CD4-positive, alpha-beta T cell treated with Interleukin-12 subunit alpha and Interleukin-12 subunit beta, for 1 hour (primary cell): Measurements from ENCODE around the gene FOXD3.

Experiments used
- DNase-seq: peaks from one replicate; pipeline ENCODE4 v3.0.0-alpha.2; 2020

The FOXD3 gene

GRCh38 chr1:63322114-63322943 is at the start of gene FOXD3:
FOXD3 (plus strand) TSS chr1:63322567; CDS start chr1:63323059, 492 bp downstream.
- DNase-seq, result no peak

DNA sequence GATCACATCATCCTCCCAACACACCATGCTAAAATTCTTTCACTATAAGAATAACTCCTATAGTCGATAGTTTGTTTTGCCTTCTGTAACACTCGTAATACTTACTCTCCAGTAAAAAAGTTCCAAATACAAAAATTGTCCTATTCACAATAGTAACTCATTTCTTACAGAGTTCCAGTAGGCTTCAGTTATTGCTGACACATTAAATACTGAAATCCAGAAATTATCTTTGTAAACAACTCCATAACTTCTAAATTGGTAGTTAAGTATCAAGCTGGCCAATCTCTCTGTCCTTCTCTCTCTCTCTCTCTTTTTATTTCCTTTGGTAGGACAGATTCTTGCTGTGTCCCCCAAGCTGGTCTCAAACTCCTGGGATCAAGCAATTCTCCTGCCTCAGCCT is 49.6 kb upstream of the FOXD3 start:
- no peak for DNase-seq

GRCh38 chr1:63274371-63274770 is 48.0 kb upstream of the FOXD3 start:
- no peak for DNase-seq

- DNase-seq, result no peak
Observed at GRCh38 chr1:63274979-63275378, 47.4 kb upstream of the FOXD3 start.

DNA sequence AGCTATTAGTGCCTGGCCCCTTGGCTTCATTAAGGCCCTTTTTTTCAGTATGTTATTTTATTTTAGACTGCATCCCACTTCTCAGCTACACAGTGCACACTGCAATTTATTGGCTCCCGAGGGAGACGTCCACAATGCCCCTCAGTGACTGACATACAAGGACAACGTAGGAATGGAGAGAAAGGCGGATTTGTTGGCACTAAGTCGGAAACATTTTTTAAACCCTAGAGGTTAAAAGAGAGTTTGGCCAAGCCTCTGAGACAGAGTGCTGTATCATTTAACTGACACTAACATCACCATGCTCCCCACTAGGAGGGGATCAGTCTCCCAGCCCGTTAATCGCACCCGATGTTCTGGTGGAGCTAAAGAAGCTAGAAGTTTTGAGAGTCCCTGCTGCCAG is 45.7 kb upstream of the FOXD3 start:
- no peak for DNase-seq

GRCh38 chr1:63277195-63278192 is 44.9 kb upstream of the FOXD3 start:
- DNase-seq, result no peak

DNA sequence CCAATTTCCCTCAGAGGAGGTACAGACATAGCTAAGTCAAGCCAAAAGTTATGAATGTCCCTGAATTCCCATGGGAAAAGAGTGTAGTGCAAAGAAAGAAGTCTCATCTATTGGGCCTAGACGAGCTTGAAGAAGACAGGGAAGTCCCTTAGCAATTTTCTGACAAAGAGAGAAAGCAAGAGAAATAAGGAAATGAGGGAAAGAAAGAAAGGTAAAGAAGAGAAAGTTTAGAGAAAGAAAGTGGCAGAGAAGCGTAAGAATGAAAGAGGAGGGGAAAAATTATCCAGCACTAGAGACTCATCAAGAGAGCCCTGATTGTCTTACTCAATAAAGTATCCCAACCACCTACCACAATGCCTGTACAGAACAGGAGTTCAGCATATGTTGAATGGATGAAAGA is 40.6 kb upstream of the FOXD3 start:
- no peak for DNase-seq

DNA sequence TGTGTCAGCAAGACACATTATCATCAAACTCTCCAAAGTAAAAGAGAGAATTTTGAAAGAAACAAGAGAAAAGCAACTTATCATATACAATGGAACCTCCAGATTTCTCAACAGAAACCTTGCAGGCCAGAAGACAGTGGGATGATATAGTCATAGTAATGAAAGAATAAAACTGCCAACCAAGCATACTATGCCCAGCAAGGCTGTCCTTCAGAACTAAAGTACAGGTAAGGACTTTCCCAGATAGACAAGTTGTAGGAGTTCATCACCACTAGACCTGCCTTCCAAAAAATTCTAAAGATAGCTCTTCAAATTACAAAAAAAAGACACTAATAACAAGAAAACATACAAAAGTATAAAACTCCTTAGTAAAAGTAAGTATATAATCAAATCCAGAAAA is 33.2 kb upstream of the FOXD3 start:
- DNase-seq, result no peak

DNA sequence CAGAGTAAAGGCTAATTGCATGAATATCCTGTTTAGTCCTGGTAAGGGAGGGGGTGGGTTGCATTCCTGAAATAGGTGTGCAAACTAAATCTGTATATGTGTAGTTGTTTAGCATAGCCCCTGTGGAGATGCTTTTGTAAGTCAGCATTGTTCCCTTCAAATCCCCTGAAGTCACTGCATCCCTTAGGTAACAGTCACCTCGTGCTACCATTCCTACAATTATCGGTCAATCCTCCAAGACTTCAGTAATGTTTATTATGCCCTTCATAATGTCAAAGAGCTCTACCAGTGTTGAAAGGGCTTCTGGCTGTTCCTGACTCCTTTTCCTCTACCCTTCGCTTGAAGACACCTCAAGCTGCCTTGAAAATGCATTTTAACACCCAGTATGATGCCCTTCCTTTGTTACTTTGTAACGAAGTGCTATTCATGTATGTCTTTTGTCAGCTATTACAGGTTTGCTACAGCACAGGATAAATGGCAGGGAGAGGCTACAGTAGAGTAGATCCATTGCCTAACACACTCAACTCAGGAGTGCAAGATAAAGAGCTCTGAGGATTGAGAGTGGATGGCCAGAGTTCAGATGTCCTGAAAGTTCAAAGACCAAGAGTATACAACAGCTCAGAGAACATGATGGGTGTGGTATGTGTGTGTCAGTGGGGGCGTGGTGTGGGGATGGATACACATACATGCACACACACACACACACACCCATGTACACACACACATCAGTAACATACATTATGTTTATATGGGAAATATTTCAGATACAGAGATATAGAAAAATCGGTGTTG is 27.4 kb upstream of the FOXD3 start:
- DNase-seq, result no peak

DNA sequence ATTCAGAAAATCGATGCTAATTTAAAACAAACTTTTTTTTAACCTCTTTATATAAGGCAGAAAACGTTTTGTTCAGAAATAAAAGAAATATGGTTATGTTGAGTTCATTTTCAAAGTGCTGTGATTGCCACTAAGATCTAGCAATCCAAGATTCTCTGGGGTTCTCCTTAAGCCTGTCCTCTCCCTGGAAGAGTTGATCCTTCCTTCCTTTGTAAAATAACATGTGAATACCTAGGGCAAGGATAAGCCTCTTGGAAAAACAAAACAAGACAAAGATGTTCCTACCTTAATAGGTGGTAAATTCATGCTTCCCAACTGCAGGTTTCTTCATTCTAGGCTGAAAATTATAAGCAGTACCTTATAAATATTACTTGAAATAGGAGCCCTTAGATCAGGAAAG is 18.0 kb upstream of the FOXD3 start:
- DNase-seq, result no peak

DNA sequence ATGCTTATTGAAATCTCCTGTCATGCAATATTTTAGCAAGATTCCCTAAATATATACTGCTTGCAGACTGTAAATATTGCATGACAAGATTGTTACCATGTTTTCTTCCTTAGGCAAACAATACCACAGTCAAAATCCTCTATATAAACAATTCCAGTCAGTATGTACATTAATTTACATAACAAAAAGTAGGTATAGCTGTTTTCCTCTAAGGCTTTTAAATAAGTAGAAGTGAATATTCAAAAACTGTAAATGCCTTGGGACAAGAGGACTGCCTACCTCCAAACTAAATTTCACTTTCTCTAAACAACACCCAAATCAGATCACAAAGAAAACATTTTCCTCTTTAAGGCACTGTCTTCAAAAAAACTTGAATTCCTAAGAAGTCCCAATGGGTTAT is 17.3 kb upstream of the FOXD3 start:
- DNase-seq, result no peak

GRCh38 chr1:63307196-63307794 is 15.1 kb upstream of the FOXD3 start:
- no peak for DNase-seq

DNA sequence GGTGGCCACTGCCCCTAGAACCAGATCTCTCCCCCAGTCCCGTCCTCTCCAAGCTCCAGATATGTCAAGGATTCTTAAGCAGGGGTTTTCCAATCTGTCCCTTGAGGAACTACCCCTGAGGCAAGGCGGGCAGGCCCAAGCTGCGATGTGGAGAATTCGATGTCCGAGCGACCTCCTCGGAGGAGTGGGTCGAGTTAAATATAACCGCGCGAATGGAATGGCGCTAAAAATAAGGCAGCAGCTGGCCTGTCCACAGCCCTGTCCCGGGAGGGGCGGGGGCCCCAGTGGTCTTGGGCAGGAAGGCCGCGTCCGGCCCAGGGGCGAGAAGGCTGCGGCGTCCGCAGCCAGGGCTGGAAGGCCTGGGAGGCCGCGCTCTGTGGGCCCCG is 5.8 kb upstream of the FOXD3 start:
- no peak for DNase-seq

DNA sequence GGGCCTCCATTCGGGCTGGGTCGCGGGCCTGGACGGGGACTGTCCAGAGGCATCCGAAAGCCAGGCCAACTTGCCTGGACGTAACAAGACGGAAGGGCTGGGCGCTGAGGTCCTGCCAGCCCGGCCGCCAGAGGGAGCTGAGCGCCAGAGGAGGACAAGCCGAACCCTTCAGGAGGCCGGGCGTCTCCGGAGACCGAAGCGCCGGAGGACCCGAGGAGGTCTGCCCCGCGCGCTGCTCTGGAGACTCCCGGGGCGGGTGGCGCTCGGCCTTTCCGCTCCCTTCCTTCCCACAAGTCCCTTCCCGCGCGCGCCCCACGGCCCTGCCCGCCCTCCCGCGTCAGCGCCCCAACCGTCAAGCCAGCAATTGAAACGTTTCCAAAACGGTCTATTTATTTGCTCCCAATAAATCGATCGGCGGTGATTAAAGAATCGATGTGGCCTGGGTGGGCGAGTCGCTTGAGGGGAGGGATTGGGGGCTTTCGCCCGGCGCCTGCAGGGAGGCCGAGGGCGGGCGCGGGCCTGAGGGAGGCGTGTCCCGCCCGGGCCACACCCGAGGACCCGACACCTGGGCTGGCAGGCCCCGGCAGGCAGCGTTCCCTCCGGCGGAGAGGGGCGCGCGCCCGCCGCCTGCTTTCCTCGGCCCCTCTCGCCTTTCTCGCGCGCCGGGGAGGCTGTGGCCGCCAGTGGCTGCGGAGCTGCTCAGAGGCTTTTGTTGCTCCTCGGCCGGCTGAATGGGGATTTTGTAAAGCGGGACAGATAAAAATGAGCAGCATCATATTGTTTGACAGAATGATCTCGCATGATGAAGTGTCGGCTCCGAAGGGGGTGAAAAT is 5.2 kb upstream of the FOXD3 start:
- DNase-seq, result peak; percentile 42

- no peak for DNase-seq
Observed at GRCh38 chr1:63317817-63318152, 4.6 kb upstream of the FOXD3 start.

DNA sequence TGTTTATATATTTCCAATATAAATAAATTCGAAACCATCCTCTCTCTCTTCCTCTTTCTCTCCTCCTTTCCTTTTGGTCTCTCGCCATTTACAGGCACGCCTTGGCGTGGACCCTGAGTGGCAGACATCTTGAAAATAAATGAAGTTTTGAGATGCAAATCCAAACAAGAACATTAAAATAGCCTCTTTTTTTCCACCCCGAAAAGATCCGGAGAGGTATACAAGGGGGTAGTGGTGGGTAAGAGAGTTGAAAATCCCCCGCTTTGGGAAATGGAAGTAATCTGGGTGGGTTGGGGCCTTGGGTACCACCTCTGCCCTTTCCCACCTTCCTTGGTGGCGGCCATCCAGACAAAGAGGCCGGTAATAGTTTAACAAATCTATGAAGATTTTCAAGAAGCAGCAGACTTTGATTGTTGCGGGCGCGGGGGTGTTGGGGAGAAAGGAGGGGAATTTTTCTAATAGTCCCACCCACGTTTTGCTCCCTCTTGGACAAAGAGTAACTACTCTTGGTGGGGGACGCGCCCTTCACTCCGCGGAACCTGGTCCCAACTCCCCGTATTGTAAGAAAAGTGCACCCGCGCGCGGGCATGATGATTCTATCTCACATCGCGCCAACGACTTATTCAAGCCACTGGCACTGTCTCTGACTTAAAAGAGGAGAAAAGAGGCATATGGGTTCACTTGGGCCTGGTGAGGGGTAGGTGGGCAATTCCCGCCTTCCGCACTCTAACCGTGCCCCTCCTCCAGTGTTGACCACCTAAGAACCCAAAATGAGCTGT is 4.0 kb upstream of the FOXD3 start:
- DNase-seq, result no peak

- no peak for DNase-seq
Observed at GRCh38 chr1:63319046-63320021, 3.0 kb upstream of the FOXD3 start.

- DNase-seq, result no peak
Observed at GRCh38 chr1:63320022-63320721, 2.2 kb upstream of the FOXD3 start.
